Measurements from ENCODE around the gene GALP. TPM values are rescaled to one million over a fixed set of nuclear protein-coding genes. Genes with fewer than 3 reads are reported as not detected.

GALP gene
- total RNA-seq, 1 experiment from 2014 or later: not detected

DNA sequence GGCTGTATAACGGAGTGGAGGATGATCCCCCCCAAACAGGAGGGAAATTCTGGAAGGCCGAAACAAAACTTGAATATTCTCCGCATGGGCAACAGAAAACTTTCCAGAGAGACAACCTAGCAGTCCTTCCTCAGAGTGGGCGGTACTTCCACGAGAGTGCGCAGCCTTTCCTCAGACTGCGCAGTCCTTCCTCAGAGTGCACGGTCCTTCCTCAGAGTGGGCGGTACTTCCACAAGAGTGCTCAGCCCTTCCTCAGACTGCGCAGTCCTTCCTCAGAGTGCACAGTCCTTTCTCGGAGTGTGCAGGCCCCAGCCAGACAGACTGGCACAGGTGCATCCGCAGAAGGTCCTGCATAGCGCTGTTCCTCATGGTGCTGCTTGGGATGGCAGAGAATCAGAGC lies 12.7 kb upstream of the GALP start:
- H3K27me3 ChIP-seq (ENCODE audit: insufficient read depth, low read length): no peaks in the 10 kb centered on the region
- H2BK5ac ChIP-seq (ENCODE audit: insufficient read length, low read length): no peak overlapping the region
- peaks cover 7 to 12% (median 7%) of the 10 kb centered on the region in 3 experiments for H3K36me3 Mint-ChIP-seq (ENCODE audit: insufficient read depth in 1 of 3, low read depth in 3 of 3)
- H3K56ac ChIP-seq (ENCODE audit: insufficient read length, low read depth, low read length): no peak overlapping the region
- H2AK5ac ChIP-seq (ENCODE audit: insufficient read length, low read length): no peak overlapping the region
- no peaks in the 10 kb centered on the region for H4K20me1 ChIP-seq (ENCODE audit: control insufficient read depth, insufficient read depth, insufficient read length)
- no peak overlapping the region for H2AFZ ChIP-seq (ENCODE audit: low read length)
- H3K27ac ChIP-seq (ENCODE audit: insufficient read length, low read depth, low read length): no peak overlapping the region
- no peak overlapping the region for H3T11ph ChIP-seq (ENCODE audit: low read length)
- H3K4ac ChIP-seq (ENCODE audit: low read depth, low read length): no peak overlapping the region
- TF ChIP-seq, protein P1, sequence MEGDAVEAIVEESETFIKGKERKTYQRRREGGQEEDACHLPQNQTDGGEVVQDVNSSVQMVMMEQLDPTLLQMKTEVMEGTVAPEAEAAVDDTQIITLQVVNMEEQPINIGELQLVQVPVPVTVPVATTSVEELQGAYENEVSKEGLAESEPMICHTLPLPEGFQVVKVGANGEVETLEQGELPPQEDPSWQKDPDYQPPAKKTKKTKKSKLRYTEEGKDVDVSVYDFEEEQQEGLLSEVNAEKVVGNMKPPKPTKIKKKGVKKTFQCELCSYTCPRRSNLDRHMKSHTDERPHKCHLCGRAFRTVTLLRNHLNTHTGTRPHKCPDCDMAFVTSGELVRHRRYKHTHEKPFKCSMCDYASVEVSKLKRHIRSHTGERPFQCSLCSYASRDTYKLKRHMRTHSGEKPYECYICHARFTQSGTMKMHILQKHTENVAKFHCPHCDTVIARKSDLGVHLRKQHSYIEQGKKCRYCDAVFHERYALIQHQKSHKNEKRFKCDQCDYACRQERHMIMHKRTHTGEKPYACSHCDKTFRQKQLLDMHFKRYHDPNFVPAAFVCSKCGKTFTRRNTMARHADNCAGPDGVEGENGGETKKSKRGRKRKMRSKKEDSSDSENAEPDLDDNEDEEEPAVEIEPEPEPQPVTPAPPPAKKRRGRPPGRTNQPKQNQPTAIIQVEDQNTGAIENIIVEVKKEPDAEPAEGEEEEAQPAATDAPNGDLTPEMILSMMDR (conservative IDR thresholded peaks at IDR 0.05): no peak
- H3K79me2 ChIP-seq (ENCODE audit: insufficient read depth, low read length): no peaks in the 10 kb centered on the region
- no peak overlapping the region for H3K23ac ChIP-seq (ENCODE audit: insufficient read length, low read depth, low read length)
- H3K4me1 ChIP-seq (ENCODE audit: insufficient read depth, low read length): no peaks in the 10 kb centered on the region
- no peaks in the 10 kb centered on the region for H3K4me1 Mint-ChIP-seq
- no peak overlapping the region for H4K5ac ChIP-seq (ENCODE audit: insufficient read length, low read depth, low read length)
- H4K91ac ChIP-seq (ENCODE audit: insufficient read length, low read depth, low read length): no peak overlapping the region
- no peak overlapping the region; a peak in 1 of 7 replicates for H3K27ac Mint-ChIP-seq
- H2BK12ac ChIP-seq (ENCODE audit: insufficient read length, low read depth, low read length): no peak overlapping the region
- H2BK20ac ChIP-seq (ENCODE audit: low read depth, low read length, poor library complexity, severe bottlenecking): no peak overlapping the region
- no peak overlapping the region for H3K4me3 Mint-ChIP-seq
- H3K4me2 ChIP-seq (ENCODE audit: insufficient read depth, insufficient read length, low read length): no peak overlapping the region
- no peaks in the 10 kb centered on the region; the same call in 1 of the 2 replicates for H3K27me3 Mint-ChIP-seq (ENCODE audit: low read depth)
- no peak overlapping the region for H3K14ac ChIP-seq (ENCODE audit: insufficient read depth, low read length)
- H3K9me3 ChIP-seq (ENCODE audit: control insufficient read depth, low read depth, low read length): no peaks in the 10 kb centered on the region
- no peak overlapping the region for H2BK120ac ChIP-seq (ENCODE audit: low read depth, low read length, poor library complexity, severe bottlenecking)
- no peaks in the 10 kb centered on the region for H3K79me1 ChIP-seq (ENCODE audit: insufficient read depth, low read depth, low read length, poor library complexity, severe bottlenecking)
- WGBS (ENCODE audit: extremely low coverage, insufficient read length, low lambda C conversion rate): no CpG with 5 or more reads among the region's 13 CpGs
- no peak overlapping the region for H2BK15ac ChIP-seq (ENCODE audit: low read depth, low read length)
- no peaks in the 10 kb centered on the region for H3K23me2 ChIP-seq (ENCODE audit: insufficient read length, low read depth, low read length, poor library complexity, severe bottlenecking)
- DNase-seq: no peak
- H3K9me3 Mint-ChIP-seq: no peaks in the 10 kb centered on the region; a peak in 1 of 5 replicates
- H3K9ac ChIP-seq (ENCODE audit: extremely low read depth, insufficient read length, low read length): no peak overlapping the region
- no peak overlapping the region for H3K18ac ChIP-seq (ENCODE audit: insufficient read length, low read depth, low read length)
- no peak overlapping the region for H4K8ac ChIP-seq (replicated peaks; ENCODE audit: insufficient read length, low read depth, low read length)

Measured in H9 (cell line).